ENCODE measurements around the gene NCOA7.
"Not testable (repeated sequence)": the region's sequence is repeated elsewhere in the genome, so short reads cannot be mapped to it uniquely, and the experiment has no call there.

The NCOA7 gene

GRCh38 chr6:125773387-125774341, 17.1 kb upstream of the NCOA7 start:
- Histone ChIP-seq H3K9ac (ENCODE audit: low read length) (no peak overlapping the region), H3K27me3 (ENCODE audit: low read length) (no peaks in the 10 kb centered on the region), H3K9me3 (ENCODE audit: insufficient read depth, low read length) (no peaks in the 10 kb centered on the region), H3F3A (ENCODE audit: insufficient read depth) (no peaks in the 10 kb centered on the region), H3K4me3 (ENCODE audit: insufficient read depth, low read length, poor library complexity, severe bottlenecking) (no peak overlapping the region), H3K36me3 (ENCODE audit: low read length) (no peaks in the 10 kb centered on the region), H3K9me2 (replicated peaks; ENCODE audit: insufficient read depth, low read length) (no peaks in the 10 kb centered on the region), H4K20me1 (ENCODE audit: low read depth, low read length) (no peaks in the 10 kb centered on the region), H3K4me2 (ENCODE audit: low read depth, low read length, poor library complexity, severe bottlenecking) (no peak overlapping the region), H3K27ac (ENCODE audit: low read depth, low read length) (no peak overlapping the region), H3K79me2 (ENCODE audit: insufficient read depth, low read length) (no peaks in the 10 kb centered on the region), H2AFZ (ENCODE audit: low read depth, low read length, severe bottlenecking) (no peak overlapping the region)
- TF ChIP-seq EZH2phosphoT487 (conservative IDR thresholded peaks at IDR 0.05; ENCODE audit: low read length) (no peak), CTCF (IDR thresholded peaks at IDR 0.05; ENCODE audit: insufficient read depth, low read length, poor library complexity, severe bottlenecking) (no peak)

- H3K79me2 ChIP-seq (ENCODE audit: insufficient read depth, low read length); H2AFZ ChIP-seq (ENCODE audit: low read depth, low read length, severe bottlenecking); H3K36me3 ChIP-seq (ENCODE audit: low read length); H3K27ac ChIP-seq (ENCODE audit: low read depth, low read length); H3K9me2 ChIP-seq (replicated peaks; ENCODE audit: insufficient read depth, low read length); H3K4me3 ChIP-seq (ENCODE audit: insufficient read depth, low read length, poor library complexity, severe bottlenecking); H3K27me3 ChIP-seq (ENCODE audit: low read length); H4K20me1 ChIP-seq (ENCODE audit: low read depth, low read length); H3K9ac ChIP-seq (ENCODE audit: low read length); H3K4me2 ChIP-seq (ENCODE audit: low read depth, low read length, poor library complexity, severe bottlenecking); H3K9me3 ChIP-seq (ENCODE audit: insufficient read depth, low read length): not testable (repeated sequence)
- peaks cover 10% of the 10 kb centered on the region for H3F3A ChIP-seq (ENCODE audit: insufficient read depth)
Observed at GRCh38 chr6:125776107-125776826, 14.5 kb upstream of the NCOA7 start.

- peak overlapping the region; percentile 88 for H3K27ac ChIP-seq (ENCODE audit: low read depth, low read length)
Observed at GRCh38 chr6:125779924-125780539, 10.7 kb upstream of the NCOA7 start.

More at GRCh38 chr6:125779924-125780539, 10.7 kb upstream of the NCOA7 start:
- Histone ChIP-seq H3K4me3 (ENCODE audit: insufficient read depth, low read length, poor library complexity, severe bottlenecking) (peak overlapping the region; percentile 73), H4K20me1 (ENCODE audit: low read depth, low read length) (no peaks in the 10 kb centered on the region), H3K36me3 (ENCODE audit: low read length) (no peaks in the 10 kb centered on the region), H2AFZ (ENCODE audit: low read depth, low read length, severe bottlenecking) (peak overlapping the region; percentile 58), H3K4me2 (ENCODE audit: low read depth, low read length, poor library complexity, severe bottlenecking) (peak overlapping the region; percentile 99), H3K9me2 (replicated peaks; ENCODE audit: insufficient read depth, low read length) (no peaks in the 10 kb centered on the region), H3K27me3 (ENCODE audit: low read length) (no peaks in the 10 kb centered on the region), H3F3A (ENCODE audit: insufficient read depth) (peaks cover 15% of the 10 kb centered on the region), H3K79me2 (ENCODE audit: insufficient read depth, low read length) (peaks cover 35% of the 10 kb centered on the region), H3K9me3 (ENCODE audit: insufficient read depth, low read length) (no peaks in the 10 kb centered on the region), H3K9ac (ENCODE audit: low read length) (peak overlapping the region; percentile 79)
- TF ChIP-seq EZH2phosphoT487 (conservative IDR thresholded peaks at IDR 0.05; ENCODE audit: low read length) (no peak), CTCF (IDR thresholded peaks at IDR 0.05; ENCODE audit: insufficient read depth, low read length, poor library complexity, severe bottlenecking) (no peak)

Measured in SU-DHL-6 (cell line).